Lung (tissue), 12 donors: ENCODE results near the gene SLAMF7. TPM values are rescaled to one million over a fixed set of nuclear protein-coding genes. Genes with fewer than 3 reads are reported as not detected.
A peak's percentile ranks its signal among the peaks of the same experiment; 100 is the strongest.

Experiments
- ATAC-seq: fragments of 200-7000 bp; cut with Tn5 transposase; one replicate; pipeline ENCODE4 v1.9.1; 2020; ENCODE audit warnings: moderate number of reproducible peaks; ENCODE audit not compliant: insufficient read depth, low FRiP score
- DNase-seq, 3 donors: peaks; one replicate each; pipeline ENCODE4 v3.0.0-alpha.2; 2013 to 2017
- H3K27ac ChIP-seq, 2 donors: one replicate each; pipeline ENCODE4 v1.5.1; 2013; ENCODE audit warnings: mild to moderate bottlenecking in 2 of 2, moderate library complexity in 2 of 2, control low read depth in 1 of 2, inconsistent platforms in 1 of 2, low read depth in 1 of 2, low read length in 1 of 2
- H3K27me3 ChIP-seq, 3 donors: one replicate each; pipeline ENCODE4 v1.5.1; 2013; ENCODE audit warnings: low read length in 2 of 3; ENCODE audit not compliant: control insufficient read depth in 3 of 3, insufficient read depth in 3 of 3
- H3K36me3 ChIP-seq, 4 donors: one replicate each; pipeline ENCODE4 v1.5.1; 2013; ENCODE audit warnings: low read length in 4 of 4, mild to moderate bottlenecking in 1 of 4, moderate library complexity in 1 of 4; ENCODE audit not compliant: control insufficient read depth in 4 of 4, insufficient read depth in 4 of 4
- H3K4me1 ChIP-seq, 5 donors: one replicate each; pipeline ENCODE4 v1.5.1; 2013; ENCODE audit warnings: low read length in 5 of 5, mild to moderate bottlenecking in 2 of 5, moderate library complexity in 1 of 5; ENCODE audit not compliant: control insufficient read depth in 5 of 5, insufficient read depth in 5 of 5
- H3K4me3 ChIP-seq: one replicate; pipeline ENCODE4 v1.5.1; 2013; ENCODE audit warnings: mild to moderate bottlenecking, control low read depth, moderate library complexity
- H3K9ac ChIP-seq, 2 donors: one replicate each; pipeline ENCODE4 v1.5.1; 2013; ENCODE audit warnings: low read length in 2 of 2, control low read depth in 1 of 2; ENCODE audit not compliant: insufficient read depth in 1 of 2
- H3K9me3 ChIP-seq, 4 donors: one replicate each; pipeline ENCODE4 v1.5.1; 2013; ENCODE audit warnings: low read length in 3 of 4, mild to moderate bottlenecking in 1 of 4, moderate library complexity in 1 of 4; ENCODE audit not compliant: control insufficient read depth in 4 of 4, insufficient read depth in 3 of 4
- CTCF ChIP-seq: IDR thresholded peaks from 2 replicates; pipeline ENCODE4 v1.5.1; 2012; ENCODE audit warnings: mild to moderate bottlenecking; ENCODE audit errors: control extremely low read depth, extremely low read depth
- WGBS, 2 donors: extraction: QIAGEN DNeasy Blood & Tissue Kit; methylation state at CpG; one replicate each; pipeline ENCODE4 v1.1.7; 2013; 5-methylcytosine and 5-hydroxymethylcytosine counted together
- polyA plus RNA-seq, 2 donors: library from polyadenylated mRNA; stranded (reverse); fragments of 200-250 nt; gene quantifications; one replicate each; pipeline ENCODE4 v1.2.1, GENCODE V29; 2013
- total RNA-seq, 2 donors: library from RNA; depleted of rRNA in 1 of 2; stranded (reverse); fragments of >200 nt in 1 of 2; gene quantifications; one replicate each; pipeline ENCODE4 v1.2.1, GENCODE V29; 2014 to 2021
- donor health status: control.
- donor health status: control.
- donor health status: Bipolar disorder and iron deficiency.
- donor health status: healthy.
- donor health status: DM: yes; HTN: yes; CAD: no.

SLAMF7 gene
- total and polyA plus RNA-seq, 4 donors: 4.6 to 69.4 (median 10.0) TPM

- ATAC-seq (no peak), DNase-seq (no peak)
- Histone ChIP-seq H3K9ac (no peak overlapping the region), H3K36me3 (no peaks in the 10 kb centered on the region), H3K9me3 (no peaks in the 10 kb centered on the region), H3K4me1 (peaks cover 0 to 1% (median 0%) of the 10 kb centered on the region in 5 donors), H3K27ac (no peak overlapping the region), H3K4me3 (no peak overlapping the region), H3K27me3 (no peaks in the 10 kb centered on the region)
- TF ChIP-seq CTCF: no peak
Observed at GRCh38 chr1:160705742-160706141, 33.3 kb upstream of the SLAMF7 start.

- WGBS, 2 donors: 24 to 44% methylated on average over 4 of the region's 4 CpGs
- no peak overlapping the region for H3K4me3 ChIP-seq
Observed at GRCh38 chr1:160706526-160707235, 32.4 kb upstream of the SLAMF7 start.

GRCh38 chr1:160707236-160708064 is 31.6 kb upstream of the SLAMF7 start:
- Histone ChIP-seq H3K9ac (no peak overlapping the region), H3K36me3 (no peaks in the 10 kb centered on the region), H3K27ac (peak overlapping the region in 1 of 2 donors; percentile 66), H3K4me3 (no peak overlapping the region), H3K27me3 (no peaks in the 10 kb centered on the region), H3K9me3 (no peaks in the 10 kb centered on the region), H3K4me1 (peaks cover 0 to 9% (median 0%) of the 10 kb centered on the region in 5 donors)
- no peak for TF ChIP-seq CTCF
- WGBS, 2 donors: 55 to 63% methylated on average over 8 of the region's 8 CpGs
- DNase-seq (no peak), ATAC-seq (no peak)

More at GRCh38 chr1:160706526-160707235, 32.4 kb upstream of the SLAMF7 start:
- H3K27me3 ChIP-seq: no peaks in the 10 kb centered on the region
- DNase-seq: no peak
- H3K27ac ChIP-seq: no peak overlapping the region
- H3K9ac ChIP-seq: no peak overlapping the region
- no peak for TF ChIP-seq CTCF
- no peaks in the 10 kb centered on the region for H3K36me3 ChIP-seq
- no peaks in the 10 kb centered on the region for H3K9me3 ChIP-seq
- H3K4me1 ChIP-seq: peaks cover 0 to 4% (median 0%) of the 10 kb centered on the region in 5 donors
- no peak for ATAC-seq
